ENCODE data around the gene ZBTB46.

Gene ZBTB46

GRCh38 chr20:63708301-63709148 is 122.5 kb downstream of the ZBTB46 start:
- peak overlapping the region; percentile 91 for H3K4me3 ChIP-seq (ENCODE audit: low read depth, low read length)

- H3K4me3 ChIP-seq (ENCODE audit: low read depth, low read length) = peak within 1 kb of the TSS; percentile 91
Observed at GRCh38 chr20:63707558-63708300, 123.3 kb downstream of the ZBTB46 start, which contains the start of the genes ARFRP1 and ZGPAT. Gene ARFRP1, minus strand, starts transcription at chr20:63707976. Its CDS starts 885 bp downstream, at chr20:63707091. Gene ZGPAT, plus strand, starts transcription at chr20:63708039. Its CDS starts 542 bp downstream, at chr20:63708581.

GRCh38 chr20:63706852-63707557 is 124.1 kb downstream of the ZBTB46 start:
- peak overlapping the region; percentile 91 for H3K4me3 ChIP-seq (ENCODE audit: low read depth, low read length)

GRCh38 chr20:63706027-63706695 is 124.9 kb downstream of the ZBTB46 start:
- H3K4me3 ChIP-seq (ENCODE audit: low read depth, low read length) = no peak overlapping the region

GRCh38 chr20:63705232-63706026 is 125.6 kb downstream of the ZBTB46 start:
- H3K4me3 ChIP-seq (ENCODE audit: low read depth, low read length) = no peak overlapping the region

GRCh38 chr20:63704749-63705117 is 126.3 kb downstream of the ZBTB46 start:
- no peak overlapping the region for H3K4me3 ChIP-seq (ENCODE audit: low read depth, low read length)

GRCh38 chr20:63703976-63704748 is 126.9 kb downstream of the ZBTB46 start:
- H3K4me3 ChIP-seq (ENCODE audit: low read depth, low read length) = no peak overlapping the region

GRCh38 chr20:63703471-63703975 is 127.5 kb downstream of the ZBTB46 start:
- no peak overlapping the region for H3K4me3 ChIP-seq (ENCODE audit: low read depth, low read length)

- H3K4me3 ChIP-seq (ENCODE audit: low read depth, low read length) = no peak overlapping the region
Observed at GRCh38 chr20:63702751-63703470, 128.2 kb downstream of the ZBTB46 start.

- H3K4me3 ChIP-seq (ENCODE audit: low read depth, low read length) = no peak overlapping the region
Observed at GRCh38 chr20:63702036-63702665, 128.9 kb downstream of the ZBTB46 start.

- H3K4me3 ChIP-seq (ENCODE audit: low read depth, low read length) = no peak overlapping the region
Observed at GRCh38 chr20:63701329-63702035, 129.6 kb downstream of the ZBTB46 start.

- H3K4me3 ChIP-seq (ENCODE audit: low read depth, low read length) = no peak overlapping the region
Observed at GRCh38 chr20:63701051-63701328, 130.1 kb downstream of the ZBTB46 start.

- no peak overlapping the region for H3K4me3 ChIP-seq (ENCODE audit: low read depth, low read length)
Observed at GRCh38 chr20:63700199-63701050, 130.6 kb downstream of the ZBTB46 start.

- H3K4me3 ChIP-seq (ENCODE audit: low read depth, low read length) = no peak overlapping the region
Observed at GRCh38 chr20:63699466-63700198, 131.4 kb downstream of the ZBTB46 start.

- no peak overlapping the region for H3K4me3 ChIP-seq (ENCODE audit: low read depth, low read length)
Observed at GRCh38 chr20:63698739-63699465, 132.2 kb downstream of the ZBTB46 start.

All from iPS-11a (cell line).